Gastrocnemius medialis (tissue), 4 donors: ENCODE data around the gene PIK3C2B.

Source experiments
- POLR2A ChIP-seq, 2 donors: fragments of 450-650 bp; IDR thresholded peaks; one replicate each; pipeline ENCODE4 v1.6.1; 2017; ENCODE audit warnings: antibody characterized with exemption in 2 of 2, mild to moderate bottlenecking in 2 of 2, moderate library complexity in 2 of 2
- TF ChIP-seq, protein P1 (sequence below), 5 experiments: fragments of 450-650 bp in 3 of 5; fragments of 200-600 bp in 2 of 5; sonication (generic) in 2 of 5; IDR thresholded peaks in 4 of 5; conservative IDR thresholded peaks in 1 of 5; 1 replicate in 4 of 5; 2 replicates in 1 of 5; pipeline ENCODE4 v1.5.1; 2016 to 2019; ENCODE audit warnings: antibody characterized with exemption in 5 of 5, mild to moderate bottlenecking in 3 of 5, moderate library complexity in 3 of 5

DNA sequence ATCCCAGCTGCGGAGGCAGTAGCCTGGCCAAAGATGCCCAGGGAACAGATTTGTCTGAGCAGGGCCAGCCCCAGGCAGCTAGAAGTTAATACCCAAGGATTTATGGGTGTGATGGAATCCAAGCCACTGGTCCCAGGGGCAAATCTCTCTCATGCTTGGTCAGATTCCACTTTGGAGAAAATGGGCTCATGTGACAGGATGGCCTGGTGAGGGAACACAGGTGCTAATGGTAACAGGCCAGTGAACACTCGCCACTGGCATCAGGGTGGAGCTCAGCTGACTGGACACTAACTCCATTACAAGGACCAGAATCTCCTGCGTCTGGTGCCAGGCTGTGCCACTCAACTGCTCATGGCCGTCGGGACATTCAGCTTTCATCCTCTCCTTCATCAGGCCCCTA, 33.6 kb upstream of the PIK3C2B start:
- no peak for TF ChIP-seq POLR2A (IDR thresholded peaks at IDR 0.05)
- TF ChIP-seq, protein P1, sequence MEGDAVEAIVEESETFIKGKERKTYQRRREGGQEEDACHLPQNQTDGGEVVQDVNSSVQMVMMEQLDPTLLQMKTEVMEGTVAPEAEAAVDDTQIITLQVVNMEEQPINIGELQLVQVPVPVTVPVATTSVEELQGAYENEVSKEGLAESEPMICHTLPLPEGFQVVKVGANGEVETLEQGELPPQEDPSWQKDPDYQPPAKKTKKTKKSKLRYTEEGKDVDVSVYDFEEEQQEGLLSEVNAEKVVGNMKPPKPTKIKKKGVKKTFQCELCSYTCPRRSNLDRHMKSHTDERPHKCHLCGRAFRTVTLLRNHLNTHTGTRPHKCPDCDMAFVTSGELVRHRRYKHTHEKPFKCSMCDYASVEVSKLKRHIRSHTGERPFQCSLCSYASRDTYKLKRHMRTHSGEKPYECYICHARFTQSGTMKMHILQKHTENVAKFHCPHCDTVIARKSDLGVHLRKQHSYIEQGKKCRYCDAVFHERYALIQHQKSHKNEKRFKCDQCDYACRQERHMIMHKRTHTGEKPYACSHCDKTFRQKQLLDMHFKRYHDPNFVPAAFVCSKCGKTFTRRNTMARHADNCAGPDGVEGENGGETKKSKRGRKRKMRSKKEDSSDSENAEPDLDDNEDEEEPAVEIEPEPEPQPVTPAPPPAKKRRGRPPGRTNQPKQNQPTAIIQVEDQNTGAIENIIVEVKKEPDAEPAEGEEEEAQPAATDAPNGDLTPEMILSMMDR (IDR thresholded peaks at IDR 0.05 in 4 of 5, conservative IDR thresholded peaks at IDR 0.05 in 1 of 5), result no peak
